ENCODE data around the gene ALDH1A3.

The ALDH1A3 gene

DNA sequence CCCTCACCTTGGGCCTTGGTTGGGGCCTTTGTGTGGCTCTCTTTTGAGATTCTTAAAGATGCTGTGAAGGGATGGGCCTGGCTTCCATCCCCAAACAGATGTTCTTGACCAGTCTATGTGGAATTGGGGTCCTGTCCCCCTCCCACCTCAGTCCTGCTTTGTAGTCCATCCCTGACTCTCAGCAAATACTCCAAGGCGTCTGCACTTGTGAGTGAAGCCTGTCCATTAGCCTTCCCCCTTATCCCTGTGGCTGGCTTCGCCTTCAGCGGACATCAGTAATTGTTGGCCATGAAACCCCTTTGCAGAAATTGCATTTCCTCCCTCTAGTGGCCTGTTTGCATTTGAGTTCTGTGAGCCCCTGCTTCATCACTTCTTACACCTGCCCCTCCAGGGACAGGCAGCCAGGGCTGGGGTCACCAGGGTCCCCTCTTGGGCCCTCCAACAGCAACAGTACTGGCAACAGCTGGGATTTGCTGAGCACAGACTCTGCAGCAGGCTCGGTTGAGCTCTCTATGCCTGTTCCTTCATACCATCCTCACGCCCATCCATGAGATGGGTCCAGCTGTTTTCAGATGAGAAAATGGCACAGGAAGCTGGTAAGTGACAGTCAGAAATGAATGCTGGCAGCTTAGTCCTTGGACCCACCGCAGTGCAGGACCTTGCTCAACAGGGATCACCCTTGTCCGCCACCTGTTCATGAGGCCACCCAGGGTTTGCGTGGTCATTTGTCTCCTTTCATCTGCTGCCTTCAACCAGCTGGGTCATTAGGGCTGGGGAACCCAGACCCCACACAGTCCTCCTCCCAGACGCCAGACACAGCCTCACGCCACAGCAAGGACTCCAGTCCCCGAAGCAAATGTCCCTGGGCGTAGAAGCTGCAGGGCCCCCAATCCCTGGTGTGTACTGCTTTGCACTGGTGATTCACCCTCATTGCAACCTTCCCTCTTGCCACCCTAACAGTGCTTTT is 30.6 kb downstream of the ALDH1A3 start:
- Histone ChIP-seq H3K9me3 (ENCODE audit: insufficient read depth, low read depth, low read length) (no peaks in the 10 kb centered on the region; the same call in 1 of the 2 replicates), H3K27ac (ENCODE audit: low read length) (no peak overlapping the region), H3K9ac (ENCODE audit: low read depth, low read length) (no peak overlapping the region), H3K4me3 (ENCODE audit: low read length) (no peak overlapping the region), H3K36me3 (ENCODE audit: insufficient read depth, low read depth, low read length) (no peaks in the 10 kb centered on the region), H3K4me1 (ENCODE audit: insufficient read depth, low read length) (no peaks in the 10 kb centered on the region; the same call in 1 of the 2 replicates), H3K27me3 (ENCODE audit: insufficient read depth, low read length) (no peaks in the 10 kb centered on the region)

DNA sequence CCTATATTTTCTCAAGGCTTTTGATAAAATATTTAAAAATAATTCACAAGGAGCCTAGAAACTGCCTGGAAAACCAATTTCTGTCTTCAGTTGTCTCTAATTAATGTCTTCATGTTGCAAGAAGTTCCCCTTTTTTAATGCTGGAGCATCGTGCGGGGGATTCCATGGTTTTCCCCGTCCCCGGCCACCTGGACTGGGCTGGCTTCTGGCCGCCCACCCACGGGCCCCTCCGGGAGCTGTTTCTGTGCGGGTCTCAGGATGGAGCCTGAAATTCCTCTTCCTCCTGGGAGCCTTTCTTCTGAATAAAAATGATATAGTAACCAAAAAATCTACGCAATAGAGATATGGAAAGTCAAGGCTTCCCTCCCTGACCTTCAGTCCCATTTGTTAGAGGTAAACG is 31.5 kb downstream of the ALDH1A3 start:
- Histone ChIP-seq H3K9ac (ENCODE audit: low read depth, low read length) (no peak overlapping the region), H3K27ac (ENCODE audit: low read length) (no peak overlapping the region), H3K9me3 (ENCODE audit: insufficient read depth, low read depth, low read length) (no peaks in the 10 kb centered on the region; the same call in 1 of the 2 replicates), H3K4me3 (ENCODE audit: low read length) (no peak overlapping the region), H3K27me3 (ENCODE audit: insufficient read depth, low read length) (no peaks in the 10 kb centered on the region), H3K4me1 (ENCODE audit: insufficient read depth, low read length) (no peaks in the 10 kb centered on the region; the same call in 1 of the 2 replicates), H3K36me3 (ENCODE audit: insufficient read depth, low read depth, low read length) (no peaks in the 10 kb centered on the region)

DNA sequence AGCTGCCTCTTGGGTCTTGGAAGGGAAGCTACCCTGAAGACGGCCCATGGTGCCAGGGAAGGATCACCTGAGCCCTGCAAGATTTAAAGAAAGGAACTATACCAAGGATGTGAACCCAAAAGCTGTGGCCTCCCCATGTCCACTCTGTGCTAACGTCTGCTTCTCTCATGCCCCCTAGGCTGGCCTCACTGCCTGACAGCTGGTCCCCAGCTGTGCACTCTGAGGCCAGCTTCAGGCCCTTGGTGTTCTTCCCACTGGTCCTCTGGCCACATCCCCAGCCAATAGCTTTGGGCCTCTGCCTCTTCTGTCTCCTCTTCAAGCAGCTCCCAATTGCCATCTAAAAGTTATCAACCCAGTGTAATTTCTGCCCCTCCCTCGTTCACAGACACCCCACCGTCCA is 34.3 kb downstream of the ALDH1A3 start:
- H3K4me1 ChIP-seq (ENCODE audit: insufficient read depth, low read length), result no peaks in the 10 kb centered on the region; the same call in 1 of the 2 replicates
- no peaks in the 10 kb centered on the region for H3K36me3 ChIP-seq (ENCODE audit: insufficient read depth, low read depth, low read length)
- no peaks in the 10 kb centered on the region; the same call in 1 of the 2 replicates for H3K9me3 ChIP-seq (ENCODE audit: insufficient read depth, low read depth, low read length)
- H3K27ac ChIP-seq (ENCODE audit: low read length), result no peak overlapping the region
- H3K4me3 ChIP-seq (ENCODE audit: low read length), result no peak overlapping the region
- H3K27me3 ChIP-seq (ENCODE audit: insufficient read depth, low read length), result peaks cover 24% of the 10 kb centered on the region
- H3K9ac ChIP-seq (ENCODE audit: low read depth, low read length), result no peak overlapping the region

DNA sequence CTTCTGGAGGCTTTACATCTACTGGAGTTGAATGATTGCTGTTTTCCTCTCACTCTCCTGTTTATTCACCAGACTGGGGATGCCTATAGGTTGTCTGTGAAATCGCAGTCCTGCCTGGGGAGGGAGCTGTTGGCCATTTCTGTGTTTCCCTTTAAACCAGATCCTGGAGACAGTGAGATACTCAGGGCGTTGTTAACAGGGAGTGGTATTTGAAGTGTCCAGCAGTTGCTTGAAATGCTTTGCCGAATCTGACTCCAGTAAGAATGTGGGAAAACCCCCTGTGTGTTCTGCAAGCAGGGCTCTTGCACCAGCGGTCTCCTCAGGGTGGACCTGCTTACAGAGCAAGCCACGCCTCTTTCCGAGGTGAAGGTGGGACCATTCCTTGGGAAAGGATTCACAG is 35.2 kb downstream of the ALDH1A3 start:
- Histone ChIP-seq H3K9me3 (ENCODE audit: insufficient read depth, low read depth, low read length) (no peaks in the 10 kb centered on the region; the same call in 1 of the 2 replicates), H3K27me3 (ENCODE audit: insufficient read depth, low read length) (peaks cover 31% of the 10 kb centered on the region), H3K9ac (ENCODE audit: low read depth, low read length) (no peak overlapping the region), H3K4me1 (ENCODE audit: insufficient read depth, low read length) (no peaks in the 10 kb centered on the region; the same call in 1 of the 2 replicates), H3K36me3 (ENCODE audit: insufficient read depth, low read depth, low read length) (no peaks in the 10 kb centered on the region), H3K27ac (ENCODE audit: low read length) (no peak overlapping the region), H3K4me3 (ENCODE audit: low read length) (no peak overlapping the region; the same call in 1 of the 2 replicates)

DNA sequence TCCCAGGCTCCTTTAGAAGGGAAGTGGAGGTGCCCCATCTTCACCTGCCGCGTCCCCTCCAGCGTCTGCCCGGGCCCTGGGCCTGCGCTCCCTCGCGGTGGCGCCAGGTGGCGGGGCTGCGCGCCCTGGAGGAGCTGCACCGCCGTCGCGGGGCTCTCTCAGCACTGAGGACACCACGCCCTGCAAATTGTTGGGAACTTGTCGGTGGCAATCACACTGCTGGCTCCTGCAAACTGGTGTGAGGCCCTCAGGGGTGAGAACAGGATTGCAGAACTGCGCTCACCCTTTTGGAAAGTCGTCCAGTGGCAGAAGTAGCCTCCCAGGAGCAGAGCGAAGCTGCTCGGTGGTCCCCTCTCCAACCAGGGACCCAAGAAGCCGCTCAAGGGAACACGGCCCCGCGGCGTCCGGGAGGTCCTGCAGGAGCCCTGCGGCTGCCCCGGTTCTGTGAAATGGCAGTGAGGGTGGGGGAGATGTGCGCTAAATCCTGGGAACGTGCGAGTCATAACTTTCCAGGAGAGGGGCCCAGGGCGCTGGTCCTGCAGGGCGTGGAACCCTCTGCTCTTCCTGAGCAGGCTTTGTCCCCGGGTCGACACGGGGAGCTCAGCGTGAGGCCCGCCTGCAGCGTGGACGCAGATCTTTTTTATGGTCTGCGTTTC is 38.5 kb downstream of the ALDH1A3 start:
- peak overlapping the region; percentile 51 for H3K4me3 ChIP-seq (ENCODE audit: low read length)
- no peaks in the 10 kb centered on the region for H3K36me3 ChIP-seq (ENCODE audit: insufficient read depth, low read depth, low read length)
- no peak overlapping the region for H3K9ac ChIP-seq (ENCODE audit: low read depth, low read length)
- no peaks in the 10 kb centered on the region; the same call in 1 of the 2 replicates for H3K9me3 ChIP-seq (ENCODE audit: insufficient read depth, low read depth, low read length)
- H3K27ac ChIP-seq (ENCODE audit: low read length), result no peak overlapping the region
- H3K4me1 ChIP-seq (ENCODE audit: insufficient read depth, low read length), result no peaks in the 10 kb centered on the region
- H3K27me3 ChIP-seq (ENCODE audit: insufficient read depth, low read length), result peaks cover 64% of the 10 kb centered on the region

DNA sequence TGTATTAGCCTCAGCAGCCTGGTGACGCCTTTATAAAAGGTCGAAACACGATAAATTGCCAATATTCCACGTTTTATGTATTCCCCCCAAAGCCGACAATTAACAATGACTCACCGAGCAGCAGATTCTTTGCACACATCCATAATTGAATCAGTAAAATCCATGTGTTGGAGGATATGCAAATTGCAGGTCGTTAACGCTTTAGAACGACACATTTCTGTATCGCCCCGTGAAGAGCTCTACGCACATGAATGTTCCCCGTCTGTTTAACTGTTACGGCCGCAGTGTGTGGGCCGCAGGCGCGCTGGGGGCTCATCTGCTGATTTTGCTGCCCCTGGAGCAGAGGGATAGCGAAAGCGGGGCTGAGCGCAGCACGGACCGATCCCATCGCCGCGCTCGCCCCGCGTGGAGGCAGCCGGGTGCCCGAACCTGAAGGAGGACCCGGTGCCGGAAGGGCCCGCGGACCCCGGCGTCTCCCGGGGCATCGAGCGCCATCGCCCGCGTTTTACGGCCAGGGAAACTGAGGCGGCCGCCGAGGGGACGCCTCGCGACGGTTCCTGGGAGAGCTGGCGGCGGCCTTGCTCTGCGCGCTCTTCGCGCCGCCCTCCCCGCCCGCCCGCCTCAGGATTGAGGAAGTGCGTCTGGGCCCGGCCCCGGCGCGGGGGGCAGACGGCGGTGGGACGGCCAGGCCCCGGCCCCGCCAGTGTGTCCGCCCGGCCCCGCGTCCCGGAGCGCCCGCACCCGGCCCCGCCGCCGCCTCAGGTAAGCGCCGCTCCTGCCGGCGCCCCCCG is 39.3 kb downstream of the ALDH1A3 start, which contains the start of gene LRRK1:
TSS of gene LRRK1 (plus strand) at position 668 of the 791 bp plus-strand sequence. CDS start 5,276 bp downstream, outside the sequence.
- Histone ChIP-seq H3K4me1 (ENCODE audit: insufficient read depth, low read length) (no peaks in the 10 kb centered on the region), H3K9ac (ENCODE audit: low read depth, low read length) (no peak within 1 kb of the TSS), H3K27me3 (ENCODE audit: insufficient read depth, low read length) (peaks cover 71% of the 10 kb centered on the region), H3K9me3 (ENCODE audit: insufficient read depth, low read depth, low read length) (no peaks in the 10 kb centered on the region), H3K27ac (ENCODE audit: low read length) (no peak within 1 kb of the TSS), H3K36me3 (ENCODE audit: insufficient read depth, low read depth, low read length) (no peaks in the 10 kb centered on the region), H3K4me3 (ENCODE audit: low read length) (peak within 1 kb of the TSS; percentile 57)

DNA sequence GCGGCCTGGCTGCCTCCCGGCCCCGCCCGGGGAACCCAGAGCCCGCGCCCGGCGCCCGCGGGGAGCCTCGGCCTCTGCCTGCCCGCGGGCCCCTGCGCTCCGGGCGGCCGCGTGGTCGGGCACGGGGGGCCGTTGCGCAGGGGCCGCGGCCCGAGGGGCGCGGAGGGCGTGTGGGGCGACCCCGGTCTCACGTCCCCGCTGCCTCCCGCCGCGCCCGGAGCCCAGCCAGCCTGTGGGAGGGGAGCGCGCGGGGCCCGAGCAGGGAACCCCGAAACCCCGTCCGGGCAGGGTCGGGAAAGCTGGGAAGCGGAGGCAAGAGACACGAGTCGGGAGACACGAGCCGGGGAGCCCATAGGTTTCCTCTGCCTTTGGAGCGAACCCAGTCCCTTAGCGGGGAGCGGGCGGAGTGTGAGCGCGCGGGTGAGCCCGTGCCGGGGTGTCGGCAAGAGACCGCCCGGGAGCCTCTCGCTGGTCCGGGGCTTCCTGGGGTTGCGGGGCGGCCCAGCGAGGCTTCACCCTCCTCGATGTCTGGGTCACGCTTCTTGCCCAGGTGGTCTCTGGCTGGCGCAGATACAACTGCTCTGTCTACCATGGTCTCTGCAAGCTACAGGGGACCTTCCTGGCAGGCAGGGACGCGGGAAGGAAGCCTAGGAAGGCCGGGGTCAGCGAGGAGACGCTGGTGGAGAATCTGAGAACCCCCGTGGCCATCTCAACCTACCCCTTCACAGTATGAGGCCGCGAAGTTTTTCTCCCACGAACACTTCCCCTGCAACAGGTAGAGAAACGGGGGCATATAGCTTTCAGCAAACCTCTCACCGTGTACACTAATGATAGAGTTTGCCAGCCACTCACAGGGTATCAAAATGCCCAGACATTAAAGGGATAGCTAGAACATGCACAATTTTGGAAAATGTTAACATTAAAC is 40.1 kb downstream of the ALDH1A3 start:
- H3K27me3 ChIP-seq (ENCODE audit: insufficient read depth, low read length), result peaks cover 79% of the 10 kb centered on the region
- no peak overlapping the region for H3K9ac ChIP-seq (ENCODE audit: low read depth, low read length)
- H3K4me1 ChIP-seq (ENCODE audit: insufficient read depth, low read length), result no peaks in the 10 kb centered on the region

DNA sequence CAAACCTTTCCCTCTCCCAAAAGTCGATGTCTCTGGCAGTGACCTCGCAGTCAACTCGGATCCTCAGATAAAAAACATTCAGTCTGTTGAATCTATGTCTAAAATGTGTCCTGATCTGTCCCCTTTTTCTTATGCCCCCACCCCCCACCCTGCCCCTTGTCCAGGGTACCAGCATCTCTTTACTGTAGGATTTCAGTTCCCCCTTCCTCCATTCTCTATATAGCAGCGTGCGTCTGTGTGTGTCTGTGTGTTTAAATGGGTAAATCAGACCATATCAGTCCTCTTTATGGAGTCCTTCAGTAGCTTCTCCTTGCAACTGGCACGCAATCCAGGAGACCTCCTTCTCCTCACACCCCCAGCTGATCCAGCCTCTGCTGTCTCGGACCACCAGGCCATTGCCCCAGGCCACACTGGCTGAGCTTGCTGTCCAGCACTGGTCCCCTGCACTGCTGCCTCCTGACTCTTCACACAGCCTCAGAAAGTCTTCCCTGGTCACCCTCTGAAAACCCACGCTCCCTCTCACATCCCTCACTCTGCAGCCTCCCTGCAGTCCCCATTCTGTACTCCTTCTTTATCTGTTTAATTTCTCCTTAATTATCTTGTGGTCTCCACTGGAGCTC is 41.0 kb downstream of the ALDH1A3 start:
- no peak overlapping the region for H3K9ac ChIP-seq (ENCODE audit: low read depth, low read length)
- no peaks in the 10 kb centered on the region for H3K9me3 ChIP-seq (ENCODE audit: insufficient read depth, low read depth, low read length)
- no peak overlapping the region for H3K27ac ChIP-seq (ENCODE audit: low read length)
- no peaks in the 10 kb centered on the region for H3K4me1 ChIP-seq (ENCODE audit: insufficient read depth, low read length)
- H3K4me3 ChIP-seq (ENCODE audit: low read length), result no peak overlapping the region
- no peaks in the 10 kb centered on the region for H3K36me3 ChIP-seq (ENCODE audit: insufficient read depth, low read depth, low read length)
- H3K27me3 ChIP-seq (ENCODE audit: insufficient read depth, low read length), result peaks cover 79% of the 10 kb centered on the region

More for the DNA sequence above, 40.1 kb downstream of the ALDH1A3 start:
- no peaks in the 10 kb centered on the region for H3K9me3 ChIP-seq (ENCODE audit: insufficient read depth, low read depth, low read length)
- no peak overlapping the region for H3K27ac ChIP-seq (ENCODE audit: low read length)
- H3K4me3 ChIP-seq (ENCODE audit: low read length), result peak overlapping the region; percentile 57
- no peaks in the 10 kb centered on the region for H3K36me3 ChIP-seq (ENCODE audit: insufficient read depth, low read depth, low read length)

DNA sequence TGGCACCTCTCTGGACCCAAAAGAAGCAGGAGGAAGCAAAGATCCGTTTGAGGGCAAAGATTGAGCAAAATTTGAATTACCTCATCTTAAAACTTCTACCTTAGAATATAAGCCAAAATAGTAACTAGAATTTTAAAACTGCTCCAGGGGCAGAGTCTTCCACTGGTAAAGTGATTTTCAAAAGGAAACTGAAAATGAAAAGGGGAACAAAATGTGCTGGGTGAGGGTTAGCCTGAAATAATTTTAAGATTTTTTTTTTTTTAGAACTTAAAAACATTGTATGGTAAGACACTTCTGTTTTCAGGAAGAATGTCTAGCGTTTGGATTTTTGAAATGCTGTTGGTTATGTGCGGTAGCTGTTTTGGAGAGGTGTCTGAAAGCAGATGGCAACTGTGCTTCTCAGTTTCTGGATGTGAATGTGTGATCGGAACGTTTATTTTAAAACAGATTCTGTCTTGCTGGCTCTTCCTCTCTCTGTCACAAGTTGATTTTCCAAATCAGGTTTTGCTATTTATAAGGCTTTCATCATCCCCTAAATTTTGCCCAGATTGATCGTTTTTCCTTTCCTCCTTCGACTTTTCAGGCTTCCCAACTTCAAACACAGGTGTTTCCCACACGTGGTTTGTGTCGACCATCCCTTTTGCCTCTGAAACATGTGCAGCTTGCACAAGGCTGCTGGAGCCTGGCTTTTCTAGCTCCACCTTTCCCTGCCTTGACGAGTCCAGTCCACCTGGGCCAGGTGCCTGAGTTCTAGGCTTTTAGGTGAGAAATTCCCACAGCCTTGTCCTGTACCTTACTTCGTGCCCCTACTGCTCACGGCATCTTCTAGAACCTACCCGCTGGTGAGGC is 42.8 kb downstream of the ALDH1A3 start:
- Histone ChIP-seq H3K27me3 (ENCODE audit: insufficient read depth, low read length) (peaks cover 70% of the 10 kb centered on the region), H3K4me1 (ENCODE audit: insufficient read depth, low read length) (no peaks in the 10 kb centered on the region), H3K27ac (ENCODE audit: low read length) (no peak overlapping the region), H3K9ac (ENCODE audit: low read depth, low read length) (no peak overlapping the region), H3K36me3 (ENCODE audit: insufficient read depth, low read depth, low read length) (no peaks in the 10 kb centered on the region), H3K4me3 (ENCODE audit: low read length) (no peak overlapping the region), H3K9me3 (ENCODE audit: insufficient read depth, low read depth, low read length) (no peaks in the 10 kb centered on the region)

DNA sequence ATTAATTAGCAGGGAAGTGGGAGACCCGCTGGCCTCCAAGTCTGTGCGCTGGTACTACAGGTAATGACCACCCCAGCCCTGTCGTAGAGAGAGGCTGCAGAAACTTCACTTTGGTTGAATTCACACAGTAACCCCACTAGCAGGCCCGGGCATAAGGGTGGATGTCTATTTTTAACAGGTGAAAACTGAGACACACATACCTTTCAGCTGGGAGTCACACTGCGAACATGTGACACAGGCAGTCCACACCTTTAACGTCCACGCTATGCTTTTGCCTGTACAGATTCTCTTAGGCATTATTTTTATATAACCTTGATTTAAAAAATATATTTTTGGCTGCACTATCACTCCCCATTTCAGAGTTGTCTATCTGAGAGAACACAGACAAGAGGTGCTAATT is 43.4 kb downstream of the ALDH1A3 start:
- Histone ChIP-seq H3K27me3 (ENCODE audit: insufficient read depth, low read length) (peaks cover 63% of the 10 kb centered on the region), H3K4me1 (ENCODE audit: insufficient read depth, low read length) (no peaks in the 10 kb centered on the region), H3K4me3 (ENCODE audit: low read length) (no peak overlapping the region), H3K9me3 (ENCODE audit: insufficient read depth, low read depth, low read length) (no peaks in the 10 kb centered on the region), H3K36me3 (ENCODE audit: insufficient read depth, low read depth, low read length) (no peaks in the 10 kb centered on the region), H3K27ac (ENCODE audit: low read length) (no peak overlapping the region), H3K9ac (ENCODE audit: low read depth, low read length) (no peak overlapping the region)

Data from iPS-20b (cell line).